ENCODE results near the gene ZNF263. TPM values are rescaled to one million over a fixed set of nuclear protein-coding genes. Genes with fewer than 3 reads are reported as not detected.

ZNF263 gene
- total and polyA plus RNA-seq, 9 of the 15 experiments (the other 6 are each of a cell fraction or from before 2014, with no cell fraction given): 4.6 to 48.3 (median 31.8) TPM

DNA sequence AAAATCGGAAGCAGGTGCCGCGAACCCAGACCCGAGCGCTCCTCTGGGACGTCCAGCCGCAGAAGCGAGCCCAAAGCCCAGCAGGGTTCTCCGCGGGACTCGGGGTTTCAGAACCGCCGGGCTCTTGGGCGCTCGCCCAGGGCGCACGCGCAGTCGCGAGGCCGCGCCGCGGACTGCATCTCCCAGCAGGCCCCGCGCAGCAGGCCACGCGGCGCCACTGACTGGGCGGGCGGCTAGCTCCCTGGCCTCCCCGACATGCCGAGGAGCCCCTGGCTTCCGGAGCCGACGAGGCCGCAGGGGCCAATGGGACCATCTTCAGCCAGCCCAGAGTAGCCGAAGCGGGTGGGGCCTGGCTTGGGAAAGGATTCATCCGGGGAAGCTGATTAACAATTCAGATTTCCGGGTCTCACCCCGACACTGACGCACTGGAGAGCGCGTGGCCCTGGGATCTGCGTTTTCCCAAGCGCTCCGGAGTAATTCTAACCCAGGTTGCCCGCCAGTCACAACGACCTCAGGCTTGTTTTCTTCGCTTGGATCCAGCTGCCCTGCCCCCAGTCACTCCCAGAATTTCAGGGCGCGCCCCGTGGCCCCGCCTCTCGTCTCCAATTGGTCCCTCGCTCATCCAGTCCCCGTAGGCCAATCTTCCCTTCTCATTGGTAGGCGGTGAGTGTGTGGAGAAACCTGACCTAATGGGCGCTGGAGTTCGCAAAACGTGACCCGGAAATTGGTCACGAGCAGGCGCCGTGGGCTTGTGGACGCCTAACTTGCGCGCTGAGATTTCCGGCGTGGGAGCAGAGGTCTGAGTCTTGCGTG is at the start of gene ZNF263 (continued):
- TF ChIP-seq, protein P1, sequence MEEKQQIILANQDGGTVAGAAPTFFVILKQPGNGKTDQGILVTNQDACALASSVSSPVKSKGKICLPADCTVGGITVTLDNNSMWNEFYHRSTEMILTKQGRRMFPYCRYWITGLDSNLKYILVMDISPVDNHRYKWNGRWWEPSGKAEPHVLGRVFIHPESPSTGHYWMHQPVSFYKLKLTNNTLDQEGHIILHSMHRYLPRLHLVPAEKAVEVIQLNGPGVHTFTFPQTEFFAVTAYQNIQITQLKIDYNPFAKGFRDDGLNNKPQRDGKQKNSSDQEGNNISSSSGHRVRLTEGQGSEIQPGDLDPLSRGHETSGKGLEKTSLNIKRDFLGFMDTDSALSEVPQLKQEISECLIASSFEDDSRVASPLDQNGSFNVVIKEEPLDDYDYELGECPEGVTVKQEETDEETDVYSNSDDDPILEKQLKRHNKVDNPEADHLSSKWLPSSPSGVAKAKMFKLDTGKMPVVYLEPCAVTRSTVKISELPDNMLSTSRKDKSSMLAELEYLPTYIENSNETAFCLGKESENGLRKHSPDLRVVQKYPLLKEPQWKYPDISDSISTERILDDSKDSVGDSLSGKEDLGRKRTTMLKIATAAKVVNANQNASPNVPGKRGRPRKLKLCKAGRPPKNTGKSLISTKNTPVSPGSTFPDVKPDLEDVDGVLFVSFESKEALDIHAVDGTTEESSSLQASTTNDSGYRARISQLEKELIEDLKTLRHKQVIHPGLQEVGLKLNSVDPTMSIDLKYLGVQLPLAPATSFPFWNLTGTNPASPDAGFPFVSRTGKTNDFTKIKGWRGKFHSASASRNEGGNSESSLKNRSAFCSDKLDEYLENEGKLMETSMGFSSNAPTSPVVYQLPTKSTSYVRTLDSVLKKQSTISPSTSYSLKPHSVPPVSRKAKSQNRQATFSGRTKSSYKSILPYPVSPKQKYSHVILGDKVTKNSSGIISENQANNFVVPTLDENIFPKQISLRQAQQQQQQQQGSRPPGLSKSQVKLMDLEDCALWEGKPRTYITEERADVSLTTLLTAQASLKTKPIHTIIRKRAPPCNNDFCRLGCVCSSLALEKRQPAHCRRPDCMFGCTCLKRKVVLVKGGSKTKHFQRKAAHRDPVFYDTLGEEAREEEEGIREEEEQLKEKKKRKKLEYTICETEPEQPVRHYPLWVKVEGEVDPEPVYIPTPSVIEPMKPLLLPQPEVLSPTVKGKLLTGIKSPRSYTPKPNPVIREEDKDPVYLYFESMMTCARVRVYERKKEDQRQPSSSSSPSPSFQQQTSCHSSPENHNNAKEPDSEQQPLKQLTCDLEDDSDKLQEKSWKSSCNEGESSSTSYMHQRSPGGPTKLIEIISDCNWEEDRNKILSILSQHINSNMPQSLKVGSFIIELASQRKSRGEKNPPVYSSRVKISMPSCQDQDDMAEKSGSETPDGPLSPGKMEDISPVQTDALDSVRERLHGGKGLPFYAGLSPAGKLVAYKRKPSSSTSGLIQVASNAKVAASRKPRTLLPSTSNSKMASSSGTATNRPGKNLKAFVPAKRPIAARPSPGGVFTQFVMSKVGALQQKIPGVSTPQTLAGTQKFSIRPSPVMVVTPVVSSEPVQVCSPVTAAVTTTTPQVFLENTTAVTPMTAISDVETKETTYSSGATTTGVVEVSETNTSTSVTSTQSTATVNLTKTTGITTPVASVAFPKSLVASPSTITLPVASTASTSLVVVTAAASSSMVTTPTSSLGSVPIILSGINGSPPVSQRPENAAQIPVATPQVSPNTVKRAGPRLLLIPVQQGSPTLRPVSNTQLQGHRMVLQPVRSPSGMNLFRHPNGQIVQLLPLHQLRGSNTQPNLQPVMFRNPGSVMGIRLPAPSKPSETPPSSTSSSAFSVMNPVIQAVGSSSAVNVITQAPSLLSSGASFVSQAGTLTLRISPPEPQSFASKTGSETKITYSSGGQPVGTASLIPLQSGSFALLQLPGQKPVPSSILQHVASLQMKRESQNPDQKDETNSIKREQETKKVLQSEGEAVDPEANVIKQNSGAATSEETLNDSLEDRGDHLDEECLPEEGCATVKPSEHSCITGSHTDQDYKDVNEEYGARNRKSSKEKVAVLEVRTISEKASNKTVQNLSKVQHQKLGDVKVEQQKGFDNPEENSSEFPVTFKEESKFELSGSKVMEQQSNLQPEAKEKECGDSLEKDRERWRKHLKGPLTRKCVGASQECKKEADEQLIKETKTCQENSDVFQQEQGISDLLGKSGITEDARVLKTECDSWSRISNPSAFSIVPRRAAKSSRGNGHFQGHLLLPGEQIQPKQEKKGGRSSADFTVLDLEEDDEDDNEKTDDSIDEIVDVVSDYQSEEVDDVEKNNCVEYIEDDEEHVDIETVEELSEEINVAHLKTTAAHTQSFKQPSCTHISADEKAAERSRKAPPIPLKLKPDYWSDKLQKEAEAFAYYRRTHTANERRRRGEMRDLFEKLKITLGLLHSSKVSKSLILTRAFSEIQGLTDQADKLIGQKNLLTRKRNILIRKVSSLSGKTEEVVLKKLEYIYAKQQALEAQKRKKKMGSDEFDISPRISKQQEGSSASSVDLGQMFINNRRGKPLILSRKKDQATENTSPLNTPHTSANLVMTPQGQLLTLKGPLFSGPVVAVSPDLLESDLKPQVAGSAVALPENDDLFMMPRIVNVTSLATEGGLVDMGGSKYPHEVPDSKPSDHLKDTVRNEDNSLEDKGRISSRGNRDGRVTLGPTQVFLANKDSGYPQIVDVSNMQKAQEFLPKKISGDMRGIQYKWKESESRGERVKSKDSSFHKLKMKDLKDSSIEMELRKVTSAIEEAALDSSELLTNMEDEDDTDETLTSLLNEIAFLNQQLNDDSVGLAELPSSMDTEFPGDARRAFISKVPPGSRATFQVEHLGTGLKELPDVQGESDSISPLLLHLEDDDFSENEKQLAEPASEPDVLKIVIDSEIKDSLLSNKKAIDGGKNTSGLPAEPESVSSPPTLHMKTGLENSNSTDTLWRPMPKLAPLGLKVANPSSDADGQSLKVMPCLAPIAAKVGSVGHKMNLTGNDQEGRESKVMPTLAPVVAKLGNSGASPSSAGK (IDR thresholded peaks at IDR 0.05): peak; percentile 94
- TF ChIP-seq MTA2 (IDR thresholded peaks at IDR 0.05; ENCODE audit: low read depth): no peak
- TF ChIP-seq ZNF584 (CRISPR knock-in tag; IDR thresholded peaks at IDR 0.05; ENCODE audit: low read depth): no peak
- peak; percentile 100 for TF ChIP-seq BHLHE40 (IDR thresholded peaks at IDR 0.05; ENCODE audit: low read length)
- TF ChIP-seq FOXJ2 (tag; IDR thresholded peaks at IDR 0.05): peak; percentile 89
- peak; percentile 53; the same call in 1 of the 2 replicates for TF ChIP-seq GTF2E2 (tag; IDR thresholded peaks at IDR 0.05)
- TF ChIP-seq MECOM (CRISPR knock-in tag; IDR thresholded peaks at IDR 0.05): no peak
- peak; percentile 90 for TF ChIP-seq NFRKB (IDR thresholded peaks at IDR 0.05; ENCODE audit: low read depth)
- peak; percentile 89 for TF ChIP-seq POLR2H (tag; IDR thresholded peaks at IDR 0.05; ENCODE audit: low read depth)
- peak; percentile 10 for TF ChIP-seq SMAD1 (IDR thresholded peaks at IDR 0.05; ENCODE audit: low read depth, low read length, partially characterized antibody)
- peak; percentile 21 for TF ChIP-seq ASH1L (IDR thresholded peaks at IDR 0.05; ENCODE audit: borderline replicate concordance, low read depth, partially characterized antibody)
- peak; percentile 32 for TF ChIP-seq JUND (IDR thresholded peaks at IDR 0.05; ENCODE audit: borderline replicate concordance, low read depth, low read length)
- TF ChIP-seq JUND (tag; IDR thresholded peaks at IDR 0.05; ENCODE audit: borderline replicate concordance, low read depth, low read length): peak; percentile 14; the same call in 1 of the 3 replicates
- 0 out of 2 replicates have a peak, but pooled peaks have one; percentile 6 for TF ChIP-seq OTX1 (CRISPR knock-in tag; IDR thresholded peaks at IDR 0.05)
- TF ChIP-seq ZNF197 (CRISPR knock-in tag; IDR thresholded peaks at IDR 0.05; ENCODE audit: low read depth): 0 out of 2 replicates have a peak, but pooled peaks have one; percentile 51
- no peak for TF ChIP-seq HEY1 (CRISPR knock-in tag; IDR thresholded peaks at IDR 0.05; ENCODE audit: borderline replicate concordance)
- TF ChIP-seq DACH1 (IDR thresholded peaks at IDR 0.05; ENCODE audit: partially characterized antibody): no peak
